ENCODE results near the gene LPAR2.
A peak's percentile ranks its signal among the peaks of the same experiment; 100 is the strongest.
"Not testable (repeated sequence)": the region's sequence is repeated elsewhere in the genome, so short reads cannot be mapped to it uniquely, and the experiment has no call there.

The LPAR2 gene

GRCh38 chr19:19670070-19670551, 42.1 kb upstream of the LPAR2 start:
- H3K79me2 ChIP-seq (ENCODE audit: insufficient read depth, low read length), result peaks cover 65% of the 10 kb centered on the region
- H3K4me3 ChIP-seq (ENCODE audit: insufficient read depth, low read length, poor library complexity, severe bottlenecking), result peak overlapping the region; percentile 100
- TF ChIP-seq CTCF (IDR thresholded peaks at IDR 0.05; ENCODE audit: insufficient read depth, low read length, poor library complexity, severe bottlenecking) (no peak), EZH2phosphoT487 (conservative IDR thresholded peaks at IDR 0.05; ENCODE audit: low read length) (no peak)
- no peaks in the 10 kb centered on the region for H4K20me1 ChIP-seq (ENCODE audit: low read depth, low read length)
- peak overlapping the region; percentile 90 for H3K27ac ChIP-seq (ENCODE audit: low read depth, low read length)
- no peaks in the 10 kb centered on the region for H3K27me3 ChIP-seq (ENCODE audit: low read length)
- H3K9me2 ChIP-seq (replicated peaks; ENCODE audit: insufficient read depth, low read length), result no peaks in the 10 kb centered on the region
- H3F3A ChIP-seq (ENCODE audit: insufficient read depth), result peaks cover 22% of the 10 kb centered on the region
- H3K4me2 ChIP-seq (ENCODE audit: low read depth, low read length, poor library complexity, severe bottlenecking), result peak overlapping the region; percentile 93
- H2AFZ ChIP-seq (ENCODE audit: low read depth, low read length, severe bottlenecking), result no peak overlapping the region
- H3K9me3 ChIP-seq (ENCODE audit: insufficient read depth, low read length), result no peaks in the 10 kb centered on the region
- peak overlapping the region; percentile 99 for H3K9ac ChIP-seq (ENCODE audit: low read length)
- peaks cover 9% of the 10 kb centered on the region; the same call in 1 of the 2 replicates for H3K36me3 ChIP-seq (ENCODE audit: low read length)

GRCh38 chr19:19668230-19669012, 40.4 kb upstream of the LPAR2 start, which contains the start of gene ZNF101:
TSS of gene ZNF101 (plus strand) at chr19:19668839. CDS start at chr19:19668964, 125 bp downstream.
- Histone ChIP-seq H3K27me3 (ENCODE audit: low read length) (no peaks in the 10 kb centered on the region), H2AFZ (ENCODE audit: low read depth, low read length, severe bottlenecking) (no peak within 1 kb of the TSS), H4K20me1 (ENCODE audit: low read depth, low read length) (no peaks in the 10 kb centered on the region), H3F3A (ENCODE audit: insufficient read depth) (peaks cover 23% of the 10 kb centered on the region), H3K9ac (ENCODE audit: low read length) (peak within 1 kb of the TSS; percentile 99), H3K36me3 (ENCODE audit: low read length) (0 out of 2 replicates have a peak, but pooled peaks cover 5% of the 10 kb centered on the region), H3K9me2 (replicated peaks; ENCODE audit: insufficient read depth, low read length) (no peaks in the 10 kb centered on the region), H3K4me2 (ENCODE audit: low read depth, low read length, poor library complexity, severe bottlenecking) (peak within 1 kb of the TSS; percentile 93), H3K9me3 (ENCODE audit: insufficient read depth, low read length) (no peaks in the 10 kb centered on the region), H3K79me2 (ENCODE audit: insufficient read depth, low read length) (peaks cover 49% of the 10 kb centered on the region), H3K4me3 (ENCODE audit: insufficient read depth, low read length, poor library complexity, severe bottlenecking) (peak within 1 kb of the TSS; percentile 100), H3K27ac (ENCODE audit: low read depth, low read length) (peak within 1 kb of the TSS; percentile 90)
- no peak for TF ChIP-seq CTCF (IDR thresholded peaks at IDR 0.05; ENCODE audit: insufficient read depth, low read length, poor library complexity, severe bottlenecking)
- TF ChIP-seq EZH2phosphoT487 (conservative IDR thresholded peaks at IDR 0.05; ENCODE audit: low read length), result no peak

GRCh38 chr19:19665420-19665948, 37.5 kb upstream of the LPAR2 start:
- H2AFZ ChIP-seq (ENCODE audit: low read depth, low read length, severe bottlenecking); H3K4me3 ChIP-seq (ENCODE audit: insufficient read depth, low read length, poor library complexity, severe bottlenecking); H3K9ac ChIP-seq (ENCODE audit: low read length); H4K20me1 ChIP-seq (ENCODE audit: low read depth, low read length); H3K9me3 ChIP-seq (ENCODE audit: insufficient read depth, low read length); H3K9me2 ChIP-seq (replicated peaks; ENCODE audit: insufficient read depth, low read length); H3K36me3 ChIP-seq (ENCODE audit: low read length); H3K27me3 ChIP-seq (ENCODE audit: low read length): not testable (repeated sequence)
- H3K79me2 ChIP-seq (ENCODE audit: insufficient read depth, low read length), result peaks cover 43% of the 10 kb centered on the region
- peak overlapping the region; percentile 93 for H3K27ac ChIP-seq (ENCODE audit: low read depth, low read length)
- peaks cover 40% of the 10 kb centered on the region for H3F3A ChIP-seq (ENCODE audit: insufficient read depth)
- peak overlapping the region; percentile 40 for H3K4me2 ChIP-seq (ENCODE audit: low read depth, low read length, poor library complexity, severe bottlenecking)
